GM20431 (cell line): ENCODE measurements around the gene CHRD.

ENCODE experiments used
- in situ Hi-C: fragments of 300-500 bp; cut with MseI, MboI; formaldehyde crosslinking; loops from one replicate; pipeline ENCODE4 v1.15.0; 2020; ENCODE audit warnings: low sequenced_read_pairs; ENCODE audit not compliant: unreplicated experiment

CHRD gene

GRCh38 chr3:184380185-184380626 lies 352 bp downstream of the CHRD start:
- in situ Hi-C loops: no loop called here

GRCh38 chr3:184380627-184381260 lies 890 bp downstream of the CHRD start:
- in situ Hi-C loops: no loop called here

DNA sequence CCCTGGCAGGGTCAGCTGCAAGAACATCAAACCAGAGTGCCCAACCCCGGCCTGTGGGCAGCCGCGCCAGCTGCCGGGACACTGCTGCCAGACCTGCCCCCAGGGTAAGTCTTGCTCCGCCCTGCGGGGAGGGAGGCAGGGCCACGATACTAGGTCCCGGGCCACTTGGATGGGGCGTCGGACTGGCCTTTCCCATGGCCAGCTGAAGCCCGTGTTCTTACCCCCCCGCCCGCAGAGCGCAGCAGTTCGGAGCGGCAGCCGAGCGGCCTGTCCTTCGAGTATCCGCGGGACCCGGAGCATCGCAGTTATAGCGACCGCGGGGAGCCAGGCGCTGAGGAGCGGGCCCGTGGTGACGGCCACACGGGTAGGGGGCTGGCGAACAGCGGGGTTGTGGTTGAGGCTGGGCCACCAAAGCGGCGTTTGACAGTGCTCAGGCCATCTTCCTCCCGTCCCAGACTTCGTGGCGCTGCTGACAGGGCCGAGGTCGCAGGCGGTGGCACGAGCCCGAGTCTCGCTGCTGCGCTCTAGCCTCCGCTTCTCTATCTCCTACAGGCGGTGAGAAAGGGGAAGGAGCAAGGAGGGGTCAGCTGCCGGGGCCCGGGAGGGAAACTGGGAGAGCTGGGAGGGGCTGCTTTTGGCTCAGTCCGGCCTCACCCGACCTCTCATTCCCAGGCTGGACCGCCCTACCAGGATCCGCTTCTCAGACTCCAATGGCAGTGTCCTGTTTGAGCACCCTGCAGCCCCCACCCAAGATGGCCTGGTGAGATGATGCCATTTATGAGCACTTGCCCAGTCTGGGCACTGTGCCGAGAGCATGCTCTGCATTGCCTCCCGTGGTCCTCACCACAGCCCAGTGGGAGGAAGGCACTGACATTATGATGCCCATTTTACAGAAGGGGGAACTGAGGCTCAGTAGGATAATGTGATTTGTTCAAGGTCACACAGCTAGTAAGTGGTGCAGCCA lies 1.7 kb downstream of the CHRD start:
- in situ Hi-C loops: no loop called here

- in situ Hi-C loops: no loop called here
Observed at GRCh38 chr3:184382326-184383032, 2.6 kb downstream of the CHRD start.

- in situ Hi-C loops: no loop called here
Observed at GRCh38 chr3:184383033-184383740, 3.3 kb downstream of the CHRD start.

DNA sequence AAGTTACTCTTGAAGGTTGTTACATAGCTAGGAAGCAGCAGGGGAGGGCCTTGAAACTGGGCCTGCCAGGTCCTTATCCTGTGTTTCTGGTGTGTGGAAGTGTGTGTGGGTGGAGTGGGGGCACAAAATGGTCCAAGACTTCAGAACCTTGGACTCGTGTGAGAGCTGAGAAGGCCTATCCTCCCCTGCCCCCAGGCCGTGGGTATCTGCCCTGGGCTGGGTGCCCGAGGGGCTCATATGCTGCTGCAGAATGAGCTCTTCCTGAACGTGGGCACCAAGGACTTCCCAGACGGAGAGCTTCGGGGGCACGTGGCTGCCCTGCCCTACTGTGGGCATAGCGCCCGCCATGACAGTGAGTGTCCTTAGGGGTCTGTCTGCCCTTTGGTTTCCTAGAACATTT lies 4.5 kb downstream of the CHRD start:
- in situ Hi-C loops: no loop called here

- in situ Hi-C loops: no loop called here
Observed at GRCh38 chr3:184384856-184385422, 5.1 kb downstream of the CHRD start.

- in situ Hi-C loops: no loop called here
Observed at GRCh38 chr3:184386047-184386806, 6.4 kb downstream of the CHRD start.

- in situ Hi-C loops: no loop called here
Observed at GRCh38 chr3:184387174-184387714, 7.4 kb downstream of the CHRD start.

DNA sequence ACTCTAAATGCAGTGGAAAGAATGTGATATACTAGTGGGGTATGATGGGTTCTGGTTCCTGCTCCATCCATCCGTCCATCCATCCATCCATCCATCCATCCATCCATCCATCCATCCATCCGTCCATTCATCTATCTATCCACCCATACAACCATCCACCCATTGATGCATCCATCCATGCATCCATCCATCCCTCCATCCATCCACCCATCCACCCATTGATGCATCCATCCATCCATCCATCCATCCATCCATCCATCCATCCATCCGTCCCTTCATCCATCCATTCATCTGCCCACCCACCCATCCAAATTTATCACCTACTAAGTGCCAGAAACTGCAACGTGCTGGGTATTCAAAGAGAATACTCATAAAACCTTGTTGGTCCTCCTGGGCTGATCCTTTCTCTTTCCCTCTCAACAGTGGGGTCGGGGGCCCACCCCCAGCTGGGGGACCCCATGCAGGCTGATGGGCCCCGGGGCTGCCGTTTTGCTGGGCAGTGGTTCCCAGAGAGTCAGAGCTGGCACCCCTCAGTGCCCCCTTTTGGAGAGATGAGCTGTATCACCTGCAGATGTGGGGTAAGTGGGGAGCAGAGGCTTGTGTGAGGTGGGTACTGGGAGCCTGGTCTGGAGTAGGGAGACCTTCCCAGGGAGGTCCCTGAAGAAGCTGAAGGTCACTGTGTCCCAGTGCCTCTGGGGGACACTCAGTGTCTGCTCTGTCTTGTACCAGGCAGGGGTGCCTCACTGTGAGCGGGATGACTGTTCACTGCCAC lies 8.5 kb downstream of the CHRD start:
- in situ Hi-C loops: no loop called here

GRCh38 chr3:184388936-184389230 lies 9.0 kb downstream of the CHRD start:
- in situ Hi-C loops: no loop called here

DNA sequence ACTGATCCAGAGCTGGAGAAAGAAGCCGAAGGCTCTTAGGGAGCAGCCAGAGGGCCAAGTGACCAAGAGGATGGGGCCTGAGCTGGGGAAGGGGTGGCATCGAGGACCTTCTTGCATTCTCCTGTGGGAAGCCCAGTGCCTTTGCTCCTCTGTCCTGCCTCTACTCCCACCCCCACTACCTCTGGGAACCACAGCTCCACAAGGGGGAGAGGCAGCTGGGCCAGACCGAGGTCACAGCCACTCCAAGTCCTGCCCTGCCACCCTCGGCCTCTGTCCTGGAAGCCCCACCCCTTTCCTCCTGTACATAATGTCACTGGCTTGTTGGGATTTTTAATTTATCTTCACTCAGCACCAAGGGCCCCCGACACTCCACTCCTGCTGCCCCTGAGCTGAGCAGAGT lies 9.5 kb downstream of the CHRD start:
- in situ Hi-C loops: no loop called here

DNA sequence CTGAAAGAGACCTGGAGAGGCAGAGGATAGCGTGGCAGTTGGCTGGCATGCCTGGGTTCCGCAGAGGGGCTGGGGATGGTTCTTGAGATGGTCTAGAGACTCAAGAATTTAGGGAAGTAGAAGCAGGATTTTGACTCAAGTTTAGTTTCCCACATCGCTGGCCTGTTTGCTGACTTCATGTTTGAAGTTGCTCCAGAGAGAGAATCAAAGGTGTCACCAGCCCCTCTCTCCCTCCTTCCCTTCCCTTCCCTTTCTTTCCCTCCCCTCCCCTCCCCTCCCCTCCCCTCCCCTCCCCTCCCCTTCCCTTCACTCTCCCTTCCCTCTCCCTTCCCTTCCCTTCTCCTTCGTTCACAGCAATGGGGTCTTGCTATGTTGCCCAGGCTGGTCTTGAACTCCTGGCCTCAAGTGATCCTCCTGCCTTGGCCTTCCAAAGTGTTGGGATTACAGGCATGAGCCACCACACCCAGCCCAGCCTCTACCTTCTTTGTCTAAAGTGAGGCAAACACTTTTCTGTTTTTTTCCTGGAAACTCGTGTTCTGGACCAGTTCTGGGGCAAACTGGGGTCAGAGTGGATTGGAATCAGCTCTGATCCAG lies 10.2 kb downstream of the CHRD start:
- in situ Hi-C loops: no loop called here

GRCh38 chr3:184391266-184391665 lies 11.4 kb downstream of the CHRD start:
- in situ Hi-C loops: no loop called here

DNA sequence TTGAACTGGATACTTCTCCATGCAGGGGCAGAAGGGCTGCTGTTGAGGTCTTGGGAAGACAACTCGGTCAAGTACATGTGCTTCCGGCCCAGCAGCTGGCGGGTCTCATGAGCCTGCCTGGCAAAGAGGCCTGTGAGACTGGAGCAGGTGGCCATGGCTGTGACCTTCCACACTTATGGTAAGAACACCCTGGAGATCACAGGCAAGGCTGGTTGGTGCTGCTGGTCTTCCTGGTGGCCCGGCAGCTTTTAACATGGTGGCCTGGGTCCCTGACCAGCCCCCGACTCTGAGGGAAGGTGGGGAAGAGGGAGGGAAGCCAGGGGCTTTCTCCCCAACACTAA lies 15.4 kb downstream of the CHRD start:
- in situ Hi-C loops: no loop called here

DNA sequence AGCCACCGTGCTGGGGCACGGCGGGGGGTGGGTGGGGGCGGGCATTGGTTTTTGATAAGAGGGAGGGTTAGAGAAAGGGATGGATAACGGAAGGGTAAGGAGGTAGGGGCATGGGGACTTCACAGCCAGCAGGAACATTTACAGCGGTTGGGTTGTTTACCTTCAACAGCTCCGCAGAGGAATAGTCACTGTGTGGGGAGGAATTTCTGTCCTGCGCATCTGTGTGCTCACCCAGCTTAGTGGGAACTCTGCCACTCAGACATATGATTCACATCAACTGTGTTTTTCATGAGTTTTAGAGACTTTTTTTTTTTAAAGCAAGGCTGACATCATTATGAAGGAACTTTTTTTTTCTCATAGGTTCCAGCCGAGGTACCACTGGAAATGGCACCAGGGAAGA lies 19.6 kb downstream of the CHRD start:
- in situ Hi-C loops: no loop called here

DNA sequence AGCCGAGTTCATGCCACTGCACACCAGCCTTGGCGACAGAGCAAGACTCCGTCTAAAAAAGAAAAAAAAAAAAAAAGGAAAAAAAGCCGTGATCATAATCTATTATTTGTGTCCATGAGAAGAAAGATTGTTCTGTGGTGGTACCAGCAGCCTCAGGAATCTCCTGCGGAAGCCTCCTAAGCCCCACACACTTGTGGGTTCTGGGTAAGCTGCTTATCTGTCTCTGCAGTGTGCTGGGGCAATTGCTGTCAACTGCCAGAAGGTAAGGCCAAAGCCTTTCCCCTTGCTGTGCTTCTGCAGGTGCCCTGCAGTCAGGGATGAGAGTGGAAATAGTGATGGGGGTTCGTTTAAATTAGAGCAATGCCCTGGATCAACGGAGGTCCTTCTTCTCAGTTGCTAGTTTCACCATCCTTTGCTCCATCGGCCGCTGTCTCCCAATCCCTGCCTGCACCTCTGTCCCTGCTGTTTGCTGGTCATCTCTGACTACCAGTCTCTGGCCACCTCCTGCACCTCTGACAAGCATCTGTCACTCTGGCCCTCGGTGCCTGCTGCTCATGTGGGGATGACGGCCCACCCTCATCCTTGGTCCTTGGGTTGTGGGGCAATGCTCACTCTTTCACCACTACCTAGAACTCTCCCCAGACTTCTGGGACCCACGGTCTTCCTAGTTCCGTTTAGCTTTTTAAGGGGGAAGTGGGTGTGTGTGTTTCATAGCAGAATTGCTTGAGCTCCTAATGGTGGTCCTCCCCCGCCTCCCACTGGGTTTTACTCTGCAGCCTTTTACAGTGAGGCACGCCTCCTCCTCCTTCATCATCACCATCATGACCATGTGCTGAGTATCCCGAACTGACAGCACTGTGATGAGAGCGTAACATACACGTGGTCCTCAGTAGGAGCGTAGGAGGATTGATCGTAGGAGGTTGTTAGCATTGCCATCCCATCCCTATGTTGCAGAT lies 25.5 kb downstream of the CHRD start:
- in situ Hi-C loops: no loop called here
